Spinal cord (tissue), 10 donors: ENCODE results near the gene OR52B2. TPM values are rescaled to one million over a fixed set of nuclear protein-coding genes. Genes with fewer than 3 reads are reported as not detected.

Experiments
- DNase-seq, 6 donors: peaks; one replicate each; pipeline versions ENCODE4 v3.0.0 to v3.0.0-alpha.2; 2013 to 2015; ENCODE audit warnings: low spot score in 6 of 6, low read depth in 4 of 6
- H3K27ac ChIP-seq: one replicate; pipeline ENCODE4 v1.5.1; 2013; ENCODE audit warnings: low read depth, low read length, control low read depth
- H3K27me3 ChIP-seq: one replicate; pipeline ENCODE4 v1.6.1; 2013; ENCODE audit warnings: low read length; ENCODE audit not compliant: control insufficient read depth, insufficient read depth
- H3K36me3 ChIP-seq: one replicate; pipeline ENCODE4 v1.6.1; 2013; ENCODE audit warnings: low read length; ENCODE audit not compliant: control insufficient read depth, insufficient read depth
- H3K4me1 ChIP-seq: one replicate; pipeline ENCODE4 v1.6.1; 2013; ENCODE audit warnings: low read length; ENCODE audit not compliant: control insufficient read depth, insufficient read depth
- H3K4me3 ChIP-seq: one replicate; pipeline ENCODE4 v1.5.1; 2013; ENCODE audit warnings: low read depth, low read length, control low read depth
- H3K9me3 ChIP-seq: one replicate; pipeline ENCODE4 v1.6.1; 2013; ENCODE audit warnings: low read length; ENCODE audit not compliant: control insufficient read depth, insufficient read depth
- WGBS: methylation state at CpG from one replicate; pipeline ENCODE4 v1.1.5; 2013; ENCODE audit warnings: missing lambda C conversion rate; ENCODE audit not compliant: insufficient coverage; 5-methylcytosine and 5-hydroxymethylcytosine counted together
- long read RNA-seq, 4 donors: transcript quantifications; one replicate each; lab custom pipeline, GENCODE V29; 2026
- polyA plus RNA-seq, 2 donors: library from polyadenylated mRNA; unstranded; fragments of 120-200 nt; gene quantifications; one replicate each; pipeline ENCODE4 v1.2.1, GENCODE V29; 2013; ENCODE audit not compliant: insufficient read length in 2 of 2
- total RNA-seq, 2 donors: library from RNA; depleted of rRNA in 1 of 2; stranded (reverse); fragments of 120-200 nt in 1 of 2; fragments of >200 nt in 1 of 2; gene quantifications; one replicate each; pipeline versions ENCODE4 v1.2.3 to v1.2.4, GENCODE V29; 2013 to 2014
- donor health status: healthy.

OR52B2 gene
- not detected for total RNA-seq
- not detected for polyA plus RNA-seq
- long read RNA-seq, donor 1: 0 reads
- long read RNA-seq, donor 2, partial matches to known transcripts: 0 of 1 reads
- long read RNA-seq, donor 2, other reads (novel, unspliced or antisense): 0 of 1 reads
- long read RNA-seq, donor 3: 0 reads
- long read RNA-seq, donor 4: 0 reads

DNA sequence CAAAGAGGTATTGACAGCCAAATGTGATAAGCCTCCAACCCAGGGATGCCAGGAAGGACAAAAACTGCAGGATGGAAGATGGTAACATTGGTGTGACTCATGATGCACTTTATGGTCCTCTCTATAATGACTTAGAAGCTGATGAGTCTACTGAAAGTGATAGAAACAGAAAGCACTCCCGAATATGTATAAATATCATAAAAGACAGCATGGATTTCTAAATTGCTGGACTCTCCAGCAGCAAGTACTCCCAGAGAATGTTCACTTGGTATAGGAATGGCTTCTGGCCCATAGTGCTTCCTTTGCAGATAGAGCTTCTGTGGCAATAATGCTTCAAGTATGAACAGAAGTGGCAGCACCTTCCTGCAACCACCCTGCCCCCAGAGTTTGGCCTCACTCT is at the start of gene OR52B2:
OR52B2 (minus strand) TSS at position 101 of the 400 bp plus-strand sequence; CDS start at position 101, 0 bp downstream.
- no peak within 1 kb of the TSS for H3K27ac ChIP-seq
- no peaks in the 10 kb centered on the region for H3K27me3 ChIP-seq
- WGBS: no CpG with 5 or more reads among the region's 1 CpG
- no peaks in the 10 kb centered on the region for H3K4me1 ChIP-seq
- no peak within 1 kb of the TSS for H3K4me3 ChIP-seq
- H3K36me3 ChIP-seq: no peaks in the 10 kb centered on the region
- no peak for DNase-seq
- no peaks in the 10 kb centered on the region for H3K9me3 ChIP-seq

DNA sequence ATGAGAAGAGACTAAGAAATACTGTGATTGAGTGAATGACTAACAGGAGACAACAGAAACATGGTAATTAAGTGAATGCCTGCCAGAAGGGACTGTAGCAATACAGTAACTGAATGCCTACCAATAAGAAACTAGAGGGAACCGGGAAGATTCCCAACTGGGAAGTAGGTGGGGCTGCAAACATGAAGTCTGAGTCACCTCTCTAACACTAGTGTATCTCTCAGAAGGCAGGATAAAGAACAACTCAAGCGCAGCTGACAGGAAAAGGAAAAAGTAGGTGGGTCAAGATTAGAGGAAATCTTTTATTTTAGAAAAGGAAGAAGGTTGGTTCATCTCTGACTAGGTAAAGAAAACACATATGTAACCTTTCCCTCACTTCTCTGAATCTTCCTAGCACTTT is 49.2 kb upstream of the OR52B2 start:
- DNase-seq: no peak
- Histone ChIP-seq H3K36me3 (peaks cover 60% of the 10 kb centered on the region), H3K4me3 (no peak overlapping the region), H3K27me3 (no peaks in the 10 kb centered on the region), H3K27ac (no peak overlapping the region), H3K9me3 (no peaks in the 10 kb centered on the region), H3K4me1 (no peaks in the 10 kb centered on the region)
- WGBS: no CpG with 5 or more reads among the region's 2 CpGs

DNA sequence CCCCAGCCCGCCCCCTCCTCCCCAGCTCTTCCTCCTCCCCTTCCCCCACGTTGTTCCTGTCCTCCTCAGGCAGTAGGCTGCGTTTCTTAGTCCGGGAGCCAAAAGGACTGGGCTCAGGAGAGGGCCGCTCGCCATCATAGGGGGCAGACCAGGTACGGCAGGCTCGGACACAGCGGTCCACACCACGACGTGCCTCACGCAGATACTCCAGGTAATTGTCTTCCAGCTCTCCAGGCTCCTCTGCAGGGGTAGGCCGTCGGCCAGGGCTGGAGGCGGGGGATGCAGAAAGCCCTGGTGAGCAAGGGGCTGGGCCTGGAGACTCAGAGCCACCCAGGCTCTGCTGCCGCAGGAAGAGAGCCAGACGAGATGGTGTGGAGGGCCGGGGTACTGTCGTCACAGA is 47.6 kb upstream of the OR52B2 start:
- no peak for DNase-seq
- no peak overlapping the region for H3K27ac ChIP-seq
- H3K27me3 ChIP-seq: no peaks in the 10 kb centered on the region
- H3K4me1 ChIP-seq: no peaks in the 10 kb centered on the region
- WGBS: 91% methylated on average over 18 of the region's 19 CpGs
- H3K36me3 ChIP-seq: peaks cover 57% of the 10 kb centered on the region
- no peaks in the 10 kb centered on the region for H3K9me3 ChIP-seq
- H3K4me3 ChIP-seq: no peak overlapping the region

DNA sequence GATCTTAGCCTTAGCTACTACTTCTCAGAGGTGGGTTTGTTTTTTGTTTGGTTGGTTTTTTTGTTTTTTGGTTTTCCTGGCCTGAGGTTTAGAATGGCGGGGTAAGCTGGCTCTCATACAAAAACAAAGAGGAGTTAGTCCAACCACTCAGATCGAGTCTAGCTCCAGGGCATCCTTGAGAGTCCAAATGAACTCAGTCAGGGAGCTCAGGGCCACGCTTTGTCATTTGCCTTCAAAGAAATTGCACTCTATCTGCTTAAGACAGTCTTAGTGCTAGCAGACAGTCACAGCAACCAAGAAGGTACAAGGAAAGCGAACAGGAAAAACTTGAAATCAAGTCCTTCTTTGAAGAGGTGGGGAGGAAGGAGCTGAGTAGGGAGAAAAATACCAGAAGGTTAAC is 46.4 kb upstream of the OR52B2 start:
- H3K4me3 ChIP-seq: no peak overlapping the region
- no peaks in the 10 kb centered on the region for H3K4me1 ChIP-seq
- 96% methylated on average over 4 of the region's 4 CpGs for WGBS
- H3K27ac ChIP-seq: no peak overlapping the region
- no peaks in the 10 kb centered on the region for H3K9me3 ChIP-seq
- no peaks in the 10 kb centered on the region for H3K27me3 ChIP-seq
- DNase-seq: no peak
- H3K36me3 ChIP-seq: peaks cover 56% of the 10 kb centered on the region

DNA sequence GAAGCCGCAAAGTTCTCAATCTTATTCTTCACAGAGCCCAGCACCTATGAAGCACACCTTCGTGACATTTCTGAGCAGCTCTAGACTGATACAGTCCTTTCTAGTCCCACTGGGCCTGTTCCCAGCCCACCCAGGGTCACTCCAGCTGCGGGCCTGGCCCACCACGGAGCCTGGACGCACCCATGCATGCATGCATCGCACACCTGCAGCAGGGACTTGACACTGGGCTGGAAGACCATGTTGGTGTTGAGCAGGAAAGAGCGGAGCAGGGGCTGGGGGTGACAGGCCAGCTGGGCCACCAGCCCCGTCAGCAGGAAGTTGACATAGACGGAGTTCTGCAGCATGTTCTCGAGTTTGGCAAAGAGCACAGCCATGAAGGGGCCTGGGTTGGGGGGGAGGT is 44.4 kb upstream of the OR52B2 start:
- no peaks in the 10 kb centered on the region for H3K9me3 ChIP-seq
- no peaks in the 10 kb centered on the region for H3K4me1 ChIP-seq
- H3K4me3 ChIP-seq: no peak overlapping the region
- peaks cover 75% of the 10 kb centered on the region for H3K36me3 ChIP-seq
- 94% methylated on average over 8 of the region's 10 CpGs for WGBS
- H3K27me3 ChIP-seq: no peaks in the 10 kb centered on the region
- no peak for DNase-seq
- no peak overlapping the region for H3K27ac ChIP-seq

DNA sequence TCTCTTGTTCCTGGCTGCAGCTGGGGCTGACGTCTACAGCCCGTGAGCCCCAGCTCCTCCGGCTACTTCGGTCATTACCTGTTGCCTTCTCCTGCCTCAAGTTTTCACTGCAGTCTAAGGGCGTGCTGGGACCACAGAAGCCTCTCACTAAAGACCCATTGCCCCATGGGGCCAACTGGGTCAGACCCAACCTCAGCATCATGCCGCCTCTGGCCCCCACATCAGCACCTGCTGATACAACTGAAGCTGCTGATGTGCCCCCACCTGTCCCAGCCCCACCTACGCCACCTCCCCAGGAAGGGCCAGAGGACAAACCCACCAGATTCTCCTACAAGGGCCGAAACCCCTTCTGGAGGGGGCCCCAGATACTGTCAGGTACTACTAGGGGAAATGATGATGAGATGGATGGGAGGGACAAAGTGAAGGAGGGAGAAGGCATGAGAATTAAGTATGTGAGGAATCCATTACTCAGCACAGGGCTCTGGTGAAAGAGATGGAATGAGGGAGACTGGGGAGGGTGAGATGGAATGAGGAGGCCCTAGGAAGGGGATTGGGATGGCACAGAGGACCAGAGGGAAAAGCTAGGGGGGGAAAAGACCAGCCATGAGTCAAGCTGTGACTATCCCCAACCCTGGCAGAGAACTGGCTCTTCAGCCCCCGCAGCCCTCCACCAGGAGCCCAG is 40.3 kb upstream of the OR52B2 start:
- H3K9me3 ChIP-seq: no peaks in the 10 kb centered on the region
- no peak overlapping the region for H3K27ac ChIP-seq
- WGBS: 96% methylated on average over 7 of the region's 9 CpGs
- no peaks in the 10 kb centered on the region for H3K27me3 ChIP-seq
- no peaks in the 10 kb centered on the region for H3K4me1 ChIP-seq
- H3K36me3 ChIP-seq: peaks cover 62% of the 10 kb centered on the region
- no peak overlapping the region for H3K4me3 ChIP-seq
- DNase-seq: no peak

DNA sequence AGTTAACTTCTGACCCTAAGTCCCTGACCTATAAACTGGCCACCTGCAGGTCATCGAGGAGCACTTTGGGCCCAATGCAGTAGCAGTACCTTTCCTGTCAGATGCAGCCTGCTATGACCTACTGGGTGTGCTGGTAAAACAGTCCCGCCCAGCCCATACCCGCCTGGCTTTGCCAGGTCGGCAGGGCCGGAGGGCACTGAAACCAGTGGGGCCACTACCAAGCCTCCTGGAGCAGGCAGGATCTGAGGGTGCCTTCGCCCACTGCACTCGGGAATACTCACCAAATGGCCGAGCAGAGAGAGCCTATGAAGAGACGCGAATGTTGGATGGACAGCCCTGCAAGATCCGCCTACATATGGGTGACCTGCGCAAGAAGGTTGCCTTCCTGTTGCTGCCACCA is 39.7 kb upstream of the OR52B2 start:
- Histone ChIP-seq H3K4me1 (no peaks in the 10 kb centered on the region), H3K27me3 (no peaks in the 10 kb centered on the region), H3K36me3 (peaks cover 63% of the 10 kb centered on the region), H3K9me3 (no peaks in the 10 kb centered on the region), H3K27ac (no peak overlapping the region), H3K4me3 (no peak overlapping the region)
- 96% methylated on average over 12 of the region's 12 CpGs for WGBS
- no peak for DNase-seq

DNA sequence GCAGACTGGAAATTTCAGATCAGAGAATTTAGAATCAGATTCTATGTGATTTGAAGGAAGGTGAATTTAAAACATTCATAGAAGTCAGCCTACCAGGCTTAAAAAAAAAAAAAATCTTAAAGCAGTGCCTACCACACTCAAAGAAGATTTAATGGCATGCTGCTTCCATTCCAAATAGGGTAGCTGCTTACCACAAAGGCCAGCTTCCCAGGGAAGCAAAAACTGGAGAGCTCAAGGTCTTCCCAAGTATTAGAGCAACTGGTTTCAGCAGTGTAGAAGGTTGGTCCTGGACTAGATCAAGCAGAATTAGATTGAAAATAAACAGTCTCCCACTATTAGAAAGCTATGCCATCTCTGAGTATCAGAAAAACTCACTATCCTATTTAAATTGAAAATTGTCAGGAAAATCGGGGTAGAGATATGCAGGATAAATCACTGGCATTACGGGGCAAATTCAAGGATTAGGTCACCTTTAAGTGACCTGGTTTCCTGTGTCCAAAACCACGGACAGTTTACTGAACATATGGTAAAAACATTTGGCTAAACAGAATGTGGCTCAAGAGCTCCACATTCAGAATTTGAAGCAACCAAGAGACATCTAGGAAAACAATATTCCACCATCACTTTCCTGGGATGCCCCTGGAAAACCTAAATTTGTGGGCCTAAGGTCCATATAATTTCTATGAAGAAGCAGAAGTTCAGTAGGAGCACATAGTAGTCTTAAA is 36.5 kb upstream of the OR52B2 start:
- WGBS: 80% methylated on average over 2 of the region's 3 CpGs
- H3K36me3 ChIP-seq: peaks cover 38% of the 10 kb centered on the region

DNA sequence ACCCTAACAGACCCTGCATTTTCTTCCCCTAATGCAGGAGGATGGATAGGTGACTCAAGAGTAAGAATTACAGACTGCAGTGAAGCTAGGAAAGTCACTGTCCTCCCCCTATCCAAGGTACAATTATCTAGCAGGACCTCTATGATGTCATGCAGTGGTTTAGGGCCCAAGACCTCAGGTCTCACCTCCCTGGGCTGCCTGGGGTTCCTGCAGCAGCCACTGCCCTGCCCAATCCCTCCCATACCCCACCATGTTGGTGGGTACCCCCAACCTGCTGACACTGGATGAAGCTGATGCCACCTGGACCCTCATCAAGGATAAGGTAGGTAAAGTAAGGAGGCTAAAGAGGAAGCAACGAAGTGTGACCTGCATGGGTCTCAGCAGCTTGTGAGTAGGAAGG is 35.2 kb upstream of the OR52B2 start, which contains the start of gene C11orf42:
C11orf42 (plus strand) TSS at position 192 of the 400 bp plus-strand sequence; CDS start at position 251, 59 bp downstream.
- H3K4me1 ChIP-seq: no peaks in the 10 kb centered on the region
- H3K9me3 ChIP-seq: no peaks in the 10 kb centered on the region
- H3K4me3 ChIP-seq: no peak within 1 kb of the TSS
- H3K27ac ChIP-seq: no peak within 1 kb of the TSS
- no peaks in the 10 kb centered on the region for H3K27me3 ChIP-seq
- H3K36me3 ChIP-seq: peaks cover 25% of the 10 kb centered on the region
- no CpG with 5 or more reads among the region's 1 CpG for WGBS
- no peak for DNase-seq

More for the DNA sequence above, 36.5 kb upstream of the OR52B2 start:
- Histone ChIP-seq H3K4me3 (no peak overlapping the region), H3K9me3 (no peaks in the 10 kb centered on the region), H3K27me3 (no peaks in the 10 kb centered on the region), H3K4me1 (no peaks in the 10 kb centered on the region), H3K27ac (no peak overlapping the region)
- DNase-seq: no peak
